ENCODE data around the gene KRTAP10-3.

The KRTAP10-3 gene

GRCh38 chr21:44557491-44558328 lies 885 bp downstream of the KRTAP10-3 start:
- DNase-seq (ENCODE audit: extremely low spot score): no peak
- POLR2A ChIA-PET: no interaction called here
- TF ChIP-seq CTCF (IDR thresholded peaks at IDR 0.05; ENCODE audit: control extremely low read depth, extremely low read depth, low read depth, missing control alignments): no peak
- CTCF ChIA-PET: interaction anchor here (0.8 kb wide), 1 partner anchor 17 kb away, joined by 3 read pairs; no protein-coding TSS in a partner anchor

- TF ChIP-seq CTCF (IDR thresholded peaks at IDR 0.05; ENCODE audit: control extremely low read depth, extremely low read depth, low read depth, missing control alignments): no peak
- DNase-seq (ENCODE audit: extremely low spot score): no peak
- CTCF ChIA-PET: interaction anchor here (0.8 kb wide), 1 partner anchor 18 kb away, joined by 3 read pairs; no protein-coding TSS in a partner anchor
- POLR2A ChIA-PET: no interaction called here
Observed at GRCh38 chr21:44556879-44557278, 1.7 kb downstream of the KRTAP10-3 start.

GRCh38 chr21:44555200-44555875 lies 3.3 kb downstream of the KRTAP10-3 start:
- ChIA-PET POLR2A (no interaction called here), CTCF (no interaction called here)
- no peak for TF ChIP-seq CTCF (IDR thresholded peaks at IDR 0.05; ENCODE audit: control extremely low read depth, extremely low read depth, low read depth, missing control alignments)
- DNase-seq (ENCODE audit: extremely low spot score): no peak

GRCh38 chr21:44552681-44553080 lies 5.9 kb downstream of the KRTAP10-3 start:
- ChIA-PET POLR2A (no interaction called here), CTCF (interaction anchor here (1.0 kb wide), 1 partner anchor 16 kb away, joined by 3 read pairs; no protein-coding TSS in a partner anchor)
- no peak for TF ChIP-seq CTCF (IDR thresholded peaks at IDR 0.05; ENCODE audit: control extremely low read depth, extremely low read depth, low read depth, missing control alignments)
- DNase-seq (ENCODE audit: extremely low spot score): no peak

GRCh38 chr21:44552136-44552535 lies 6.5 kb downstream of the KRTAP10-3 start:
- ChIA-PET POLR2A (no interaction called here), CTCF (interaction anchor here (1.0 kb wide), 1 partner anchor 15 kb away, joined by 3 read pairs; no protein-coding TSS in a partner anchor)
- no peak for DNase-seq (ENCODE audit: extremely low spot score)
- no peak for TF ChIP-seq CTCF (IDR thresholded peaks at IDR 0.05; ENCODE audit: control extremely low read depth, extremely low read depth, low read depth, missing control alignments)

- ChIA-PET POLR2A (no interaction called here), CTCF (no interaction called here)
- no peak for DNase-seq (ENCODE audit: extremely low spot score)
- TF ChIP-seq CTCF (IDR thresholded peaks at IDR 0.05; ENCODE audit: control extremely low read depth, extremely low read depth, low read depth, missing control alignments): no peak
Observed at GRCh38 chr21:44551340-44551961, 7.1 kb downstream of the KRTAP10-3 start, which contains the start of gene KRTAP10-2. TSS of gene KRTAP10-2 (minus strand) at chr21:44551505. CDS start at chr21:44551458, 47 bp downstream.

All from GM10248 (cell line).